Stimulated activated CD4-positive, alpha-beta T cell treated with anti-CD3 and anti-CD28 coated beads, Interleukin-12 subunit alpha, Interleukin-12 subunit beta, amount 100 ng/mL, for 24 hours (primary cell): ENCODE measurements around the gene UBE2D4.
A peak's percentile ranks its signal among the peaks of the same experiment; 100 is the strongest.
"Not testable (repeated sequence)": the region's sequence is repeated elsewhere in the genome, so short reads cannot be mapped to it uniquely, and the experiment has no call there.

Experiments used
- DNase-seq, 2 experiments: peaks; one replicate each; pipeline ENCODE4 v3.0.0-alpha.2; 2020; ENCODE audit warnings: low read depth in 2 of 2

The UBE2D4 gene

DNA sequence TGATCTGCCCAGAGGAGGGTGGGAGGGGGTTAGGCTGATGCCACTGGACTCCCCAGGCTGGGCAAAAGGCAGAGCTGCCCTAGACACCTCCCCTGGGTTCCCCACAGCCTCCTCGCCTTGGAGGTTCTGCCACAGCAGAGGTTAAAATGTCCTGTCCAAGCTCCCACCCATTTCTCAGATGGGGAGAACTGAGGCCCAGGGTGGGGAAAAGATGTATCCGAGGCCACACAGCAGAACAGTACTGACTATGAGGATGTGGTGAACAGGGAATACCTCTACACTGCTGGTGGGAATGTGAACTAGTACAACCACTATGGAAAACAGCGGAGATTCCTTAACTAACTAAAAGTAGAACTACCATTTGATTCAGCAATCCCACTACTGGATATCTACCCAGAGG is 40.2 kb downstream of the UBE2D4 start:
- not testable (repeated sequence) for DNase-seq

DNA sequence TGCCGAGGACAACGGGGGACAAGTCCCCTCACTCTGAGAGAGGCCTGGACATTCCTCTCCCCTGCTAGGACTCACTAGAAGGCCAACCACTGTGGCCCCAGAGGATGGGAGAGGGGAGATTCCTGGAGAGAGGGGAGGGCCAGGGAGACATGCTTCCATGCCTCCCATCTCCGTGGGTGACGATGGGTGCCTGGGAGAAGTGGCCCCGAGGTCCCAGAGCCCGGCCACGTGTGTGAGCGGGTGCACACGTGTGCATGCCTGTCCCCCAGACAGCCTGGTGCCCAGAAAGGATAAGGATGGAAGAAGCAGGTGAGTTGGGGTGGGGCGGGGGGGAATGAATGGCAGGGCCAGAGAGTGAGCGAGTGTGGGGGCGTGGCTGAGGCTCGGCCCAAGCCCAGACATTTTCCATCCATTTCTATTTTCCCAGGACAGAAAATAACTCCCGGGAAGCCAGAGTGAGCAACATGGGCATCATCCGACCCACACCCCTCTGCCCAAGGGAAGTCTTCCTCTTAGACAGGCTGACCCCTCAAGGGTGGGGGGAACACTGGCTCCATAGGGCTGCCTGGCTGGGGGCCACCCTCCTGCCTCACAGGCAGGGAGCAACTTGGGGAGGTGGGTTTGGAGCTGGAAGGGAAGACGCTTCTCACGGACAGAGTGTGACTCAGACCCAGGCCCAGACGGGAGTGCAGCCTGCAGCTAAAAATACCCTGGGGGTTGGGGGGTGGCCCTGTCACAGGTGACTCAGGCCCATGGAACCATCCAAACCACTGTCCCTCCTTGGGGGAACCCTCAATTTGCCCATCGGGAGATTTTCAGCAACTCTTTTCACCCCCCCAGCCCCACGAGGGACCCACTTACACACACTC is 42.2 kb downstream of the UBE2D4 start:
- not testable (repeated sequence) for DNase-seq

DNA sequence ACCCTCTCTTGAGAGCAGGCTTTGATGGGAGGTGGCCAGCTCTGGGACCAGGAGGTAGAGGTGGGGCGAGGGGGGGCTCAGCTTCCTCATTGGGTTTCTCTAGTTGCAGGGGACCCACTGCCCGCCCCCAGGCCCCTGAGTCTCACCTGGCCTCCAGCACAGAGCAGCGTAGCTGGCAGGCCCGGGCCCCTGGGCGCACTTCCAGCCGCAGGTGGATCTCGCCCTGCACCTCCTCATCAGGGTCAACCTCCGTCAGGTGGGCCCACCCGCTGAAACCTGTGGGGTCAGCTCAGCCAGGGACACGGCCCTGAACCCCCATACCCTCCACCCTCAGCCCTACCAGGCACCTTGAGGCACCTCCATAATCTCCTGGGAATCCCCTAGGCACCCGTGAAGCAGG is 43.4 kb downstream of the UBE2D4 start:
- not testable (repeated sequence) for DNase-seq

DNA sequence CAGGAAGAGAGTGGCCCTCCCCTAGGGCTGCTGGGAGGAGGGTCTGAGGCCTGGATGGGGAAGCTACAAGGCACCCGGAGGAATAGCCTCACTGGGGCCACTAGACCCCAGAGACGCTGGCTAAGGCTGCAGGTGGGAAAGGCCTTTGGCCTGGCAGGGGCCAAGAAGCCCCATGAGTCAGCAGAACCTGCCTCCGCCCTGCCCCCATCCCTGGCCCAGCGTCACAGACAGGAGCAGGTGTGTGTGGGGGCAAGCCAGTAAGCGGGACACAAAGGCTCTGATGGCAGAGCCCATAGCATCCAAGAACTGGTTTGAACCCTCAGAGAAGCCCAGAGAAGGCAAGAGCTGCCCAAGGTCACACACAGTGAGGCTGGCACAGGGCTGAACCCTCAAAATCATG is 44.5 kb downstream of the UBE2D4 start:
- DNase-seq: not testable (repeated sequence)

DNA sequence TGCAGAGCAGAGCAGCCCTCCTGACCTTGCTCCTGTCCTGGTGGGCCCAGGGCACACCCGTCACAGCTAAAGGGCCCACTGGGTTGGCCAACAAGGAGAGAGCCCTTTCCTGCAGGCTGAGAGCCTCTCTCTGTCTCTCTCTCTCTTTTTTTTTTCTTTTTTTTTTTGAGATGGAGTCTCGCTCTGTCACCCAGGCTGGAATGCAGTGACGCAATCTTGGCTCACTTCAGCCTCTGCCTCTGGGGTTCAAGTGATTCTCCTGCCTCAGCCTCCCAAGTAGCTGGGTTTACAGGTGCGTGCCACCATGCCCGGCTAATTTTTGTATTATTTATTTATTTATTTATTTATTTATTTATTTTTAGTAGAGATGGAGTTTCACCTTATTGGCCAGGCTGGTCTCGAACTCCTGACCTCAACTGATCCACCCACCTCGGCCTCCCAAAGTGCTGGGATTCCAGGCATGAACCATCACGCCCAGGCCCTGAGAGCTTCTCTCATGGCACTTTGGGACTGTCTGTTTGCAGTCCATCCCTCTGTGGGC is 47.9 kb downstream of the UBE2D4 start:
- not testable (repeated sequence) for DNase-seq

DNA sequence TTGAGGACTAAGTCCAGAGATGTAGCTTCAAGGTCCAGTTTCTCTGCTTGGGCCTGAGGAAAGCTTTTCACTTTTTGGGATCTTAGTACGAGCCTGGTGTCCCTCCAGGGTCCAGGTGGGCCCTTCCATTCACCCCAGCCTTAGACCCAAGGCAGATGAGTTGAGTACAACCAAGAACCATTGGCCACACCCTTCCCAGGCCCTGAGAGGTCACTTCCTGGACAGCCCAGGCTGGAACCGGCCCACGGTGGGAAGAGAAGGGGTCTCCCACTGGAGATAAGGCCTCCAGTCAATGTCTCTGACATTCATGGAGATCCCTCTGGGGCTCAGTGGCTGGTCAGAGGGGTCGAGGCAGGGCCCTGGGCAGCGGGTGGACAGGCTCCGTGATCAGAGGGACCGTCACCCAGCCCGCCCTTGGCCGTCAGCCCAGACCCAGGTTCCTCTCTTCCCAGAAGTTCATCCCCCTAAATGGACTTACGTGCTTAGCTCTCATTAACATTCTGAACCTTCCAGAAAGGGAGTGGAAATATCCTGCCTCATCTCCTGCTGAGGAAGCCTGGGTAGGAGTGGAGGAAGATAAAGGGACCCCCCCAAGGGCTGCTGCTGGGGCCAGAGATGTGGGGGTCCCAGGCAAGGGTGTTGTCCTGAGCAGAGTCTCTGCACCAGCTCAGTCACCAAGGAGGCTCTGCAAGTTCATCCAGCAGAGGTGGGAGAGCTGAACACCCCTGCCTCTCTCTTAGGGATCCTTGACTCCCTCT is 48.7 kb downstream of the UBE2D4 start:
- DNase-seq: not testable (repeated sequence)

DNA sequence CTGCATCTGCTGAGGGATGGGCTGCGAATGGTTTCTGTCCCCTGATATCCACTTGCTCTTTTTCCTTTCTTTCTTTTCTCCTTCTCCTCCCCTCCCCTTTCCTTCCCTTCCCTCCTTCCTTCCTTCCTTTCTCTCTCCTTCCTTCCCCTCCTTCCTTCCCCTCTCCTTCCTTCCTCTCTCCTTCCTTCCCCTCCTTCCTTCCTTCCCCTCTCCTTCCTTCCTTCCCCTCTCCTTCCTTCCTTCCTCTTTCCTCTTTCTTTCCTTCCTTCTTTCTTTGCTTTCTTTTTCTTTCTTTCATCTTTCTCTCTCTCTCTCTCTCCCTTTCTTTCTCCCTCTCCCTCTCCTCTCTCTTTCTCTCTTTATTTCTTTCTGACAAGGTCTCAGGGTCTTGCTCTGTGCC is 51.3 kb downstream of the UBE2D4 start:
- no peak for DNase-seq

DNA sequence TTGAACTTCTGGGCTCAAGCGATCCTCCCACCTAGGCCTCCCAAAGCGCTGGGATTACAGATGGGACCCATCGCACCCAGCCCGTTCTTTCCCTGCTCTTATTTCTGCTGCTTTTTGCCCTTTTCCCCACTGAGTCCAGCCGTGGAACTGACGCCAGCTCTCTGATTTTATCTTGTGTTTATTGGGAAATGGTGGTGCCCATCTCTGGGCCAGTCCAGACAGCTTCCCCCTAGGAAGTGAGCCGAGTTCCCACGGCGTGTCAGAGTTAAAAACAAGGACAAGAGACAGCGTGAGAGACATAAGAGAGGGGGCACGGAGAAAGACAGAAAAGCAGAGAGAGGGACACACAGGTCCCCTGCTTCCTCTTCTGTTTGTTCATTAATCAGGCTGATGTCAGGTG is 51.9 kb downstream of the UBE2D4 start:
- not testable (repeated sequence) for DNase-seq

DNA sequence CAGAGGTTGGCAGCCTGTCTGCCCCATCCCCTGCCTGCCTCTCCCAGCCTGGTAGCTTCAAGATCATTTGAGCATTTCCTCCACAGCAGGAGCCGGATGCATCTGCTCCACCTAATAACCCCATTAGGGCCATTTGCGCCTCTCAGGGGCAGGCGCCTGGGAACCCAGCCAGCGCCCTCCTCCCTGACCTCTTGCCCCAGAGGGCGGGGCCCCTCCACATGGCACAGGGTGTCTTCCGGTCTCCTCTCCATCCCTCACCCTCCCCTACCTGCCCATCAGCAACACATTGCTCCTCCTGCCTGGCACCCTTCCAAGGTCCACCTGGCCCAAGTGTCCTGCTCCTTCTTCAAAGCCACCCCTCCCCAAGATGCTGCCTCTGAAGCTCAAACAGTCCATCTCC is 56.6 kb downstream of the UBE2D4 start:
- not testable (repeated sequence) for DNase-seq

DNA sequence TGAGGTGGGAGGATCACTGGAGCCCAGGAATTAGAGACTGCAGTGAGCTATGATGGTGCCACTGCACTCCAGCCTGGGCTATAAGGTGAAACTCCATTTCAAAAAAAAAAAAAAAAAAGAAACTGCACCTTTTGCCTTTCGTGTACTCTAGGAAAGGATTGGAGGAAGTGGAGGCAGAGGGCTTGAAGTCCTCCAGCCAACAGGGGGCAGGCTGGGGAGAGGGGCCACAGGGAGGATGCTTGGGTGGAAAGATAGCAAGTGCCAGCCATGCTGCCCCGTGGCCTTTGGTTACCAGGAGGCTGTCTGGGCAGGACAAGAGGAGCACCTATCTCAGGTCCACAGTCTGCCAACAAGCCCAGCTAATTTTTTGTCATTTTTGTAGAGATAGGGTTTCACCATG is 57.5 kb downstream of the UBE2D4 start:
- DNase-seq: not testable (repeated sequence)

DNA sequence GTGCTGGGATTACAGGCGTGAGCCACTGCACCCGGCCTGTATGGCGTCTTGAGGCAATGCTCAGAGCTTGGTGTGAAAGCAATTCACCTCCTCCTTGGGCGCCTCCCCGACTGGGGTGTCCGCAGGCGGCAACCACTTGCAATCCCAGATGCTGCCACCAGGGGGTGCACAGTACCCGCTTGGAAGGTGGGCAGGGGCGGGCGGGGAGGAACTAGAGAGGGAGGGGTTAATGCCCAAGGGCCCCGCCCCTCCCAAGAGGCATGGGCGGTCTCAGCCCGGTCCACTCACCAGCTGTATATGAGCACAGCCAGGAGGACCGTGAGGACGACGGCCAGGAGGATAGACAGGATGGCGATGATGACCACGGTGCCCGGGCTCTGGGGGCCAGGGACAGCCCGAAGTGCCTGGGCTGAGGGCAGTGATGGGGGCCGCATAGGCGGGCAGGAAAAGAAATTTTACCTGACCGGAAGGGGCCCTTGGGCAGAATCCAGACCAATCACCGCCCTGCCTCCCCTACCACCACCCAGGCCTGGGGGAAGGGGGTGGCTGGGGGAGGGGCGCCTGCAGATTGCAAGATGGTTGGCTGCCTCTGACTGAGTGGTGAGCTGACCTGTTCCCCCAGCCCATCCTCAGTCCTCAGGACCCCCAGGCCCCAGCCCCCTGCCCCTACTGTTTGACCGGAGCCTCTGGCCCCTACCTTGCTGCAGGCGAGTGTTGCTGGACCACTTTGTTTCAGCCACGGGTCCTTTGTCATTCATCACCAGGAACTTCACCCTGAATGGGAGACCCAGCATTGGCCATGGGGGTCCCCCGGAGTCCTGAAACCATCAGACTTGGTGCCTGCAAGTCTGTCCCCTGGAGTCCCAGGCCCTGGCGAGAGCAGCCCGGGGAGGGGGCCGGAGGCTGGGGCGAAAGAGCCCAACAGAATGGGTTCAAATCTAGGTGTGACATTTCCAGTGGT is 59.9 kb downstream of the UBE2D4 start:
- peak; percentile 76 to 87 for DNase-seq

DNA sequence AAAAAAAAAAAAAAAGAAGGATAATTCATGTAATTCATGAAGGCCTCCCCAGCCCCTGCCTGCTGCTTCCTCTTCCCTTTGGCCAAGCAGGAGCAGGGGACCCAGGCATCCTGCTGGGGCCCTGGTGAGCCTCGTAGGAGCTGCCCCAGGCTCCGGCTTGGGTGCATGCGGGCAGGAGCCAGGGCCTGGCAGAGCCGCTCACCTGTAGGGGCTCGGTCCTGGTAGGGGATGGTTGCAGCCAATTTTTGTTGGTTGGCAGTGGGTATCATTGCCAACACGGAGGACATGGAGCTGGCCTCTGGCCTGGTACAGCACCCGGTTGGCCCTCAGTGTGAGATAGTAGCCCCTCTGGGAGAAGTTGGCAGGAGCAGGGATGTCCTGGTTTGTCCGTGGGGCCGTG is 61.2 kb downstream of the UBE2D4 start:
- DNase-seq: not testable (repeated sequence)

DNA sequence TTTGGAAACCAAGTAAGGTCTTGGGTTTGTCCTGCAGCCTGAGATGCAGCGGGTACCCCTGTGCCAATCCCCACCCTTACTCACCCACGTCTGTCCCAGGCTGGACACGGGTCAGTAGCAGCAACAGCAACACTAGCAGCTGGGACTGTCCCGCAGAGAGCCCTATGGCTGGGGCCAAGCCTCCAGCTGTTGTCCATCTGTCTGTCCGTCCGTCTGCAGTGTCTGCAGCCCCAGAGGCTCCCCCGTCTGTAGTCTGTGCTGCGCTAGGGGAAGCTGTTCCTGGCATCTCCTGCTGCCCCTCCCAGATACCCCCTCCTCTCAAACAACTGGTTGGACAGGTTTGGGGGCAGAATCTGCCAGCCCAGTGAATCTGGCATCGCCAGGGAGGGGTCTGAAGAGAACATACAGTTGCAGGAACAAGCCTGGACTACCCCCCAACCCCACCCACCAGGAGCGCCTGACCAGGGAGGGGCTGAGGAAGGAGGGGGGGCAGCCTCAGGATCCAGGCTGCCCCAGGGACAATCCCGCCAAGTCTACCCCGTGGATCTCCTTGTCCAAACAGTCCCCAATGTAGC is 63.9 kb downstream of the UBE2D4 start:
- not testable (repeated sequence) for DNase-seq

DNA sequence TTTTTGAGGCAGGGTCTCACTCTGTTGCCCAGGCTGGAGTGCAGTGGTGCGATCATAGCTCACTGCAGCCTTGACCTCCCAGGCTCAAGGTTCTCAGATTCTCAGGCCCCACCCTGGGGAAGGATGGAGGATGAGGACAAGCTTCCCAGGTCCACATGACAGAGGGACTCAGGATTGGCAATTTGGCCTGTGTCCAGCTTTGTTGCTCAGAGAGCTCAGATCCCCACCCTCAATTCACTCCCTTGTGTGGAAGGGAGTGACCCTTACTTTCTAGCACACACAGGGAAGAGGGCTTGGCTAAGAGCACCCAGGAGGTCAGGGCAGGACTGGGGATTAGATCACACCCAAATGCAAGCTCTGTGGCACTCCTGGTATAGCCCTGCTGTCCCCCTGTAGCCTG is 64.6 kb downstream of the UBE2D4 start:
- not testable (repeated sequence) for DNase-seq

DNA sequence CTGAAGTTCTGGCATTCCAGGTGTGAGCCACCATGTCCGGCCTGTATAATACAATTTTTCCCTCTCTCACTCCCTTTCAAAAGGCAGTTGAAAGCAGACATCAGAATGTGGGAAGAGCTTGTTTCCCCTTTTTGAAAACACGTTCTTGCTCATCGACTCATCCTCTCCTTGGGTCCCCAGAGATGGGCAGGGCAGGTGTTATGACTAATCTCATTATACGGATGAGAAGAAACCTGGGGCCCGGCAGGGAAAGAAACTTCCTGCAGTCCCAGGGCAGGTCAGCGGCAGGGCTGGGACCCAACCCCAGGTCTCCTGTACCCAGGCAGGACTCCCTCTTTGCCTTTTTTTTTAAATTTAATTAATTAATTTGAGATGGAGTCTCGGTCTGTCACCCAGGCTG is 66.7 kb downstream of the UBE2D4 start:
- not testable (repeated sequence) for DNase-seq

DNA sequence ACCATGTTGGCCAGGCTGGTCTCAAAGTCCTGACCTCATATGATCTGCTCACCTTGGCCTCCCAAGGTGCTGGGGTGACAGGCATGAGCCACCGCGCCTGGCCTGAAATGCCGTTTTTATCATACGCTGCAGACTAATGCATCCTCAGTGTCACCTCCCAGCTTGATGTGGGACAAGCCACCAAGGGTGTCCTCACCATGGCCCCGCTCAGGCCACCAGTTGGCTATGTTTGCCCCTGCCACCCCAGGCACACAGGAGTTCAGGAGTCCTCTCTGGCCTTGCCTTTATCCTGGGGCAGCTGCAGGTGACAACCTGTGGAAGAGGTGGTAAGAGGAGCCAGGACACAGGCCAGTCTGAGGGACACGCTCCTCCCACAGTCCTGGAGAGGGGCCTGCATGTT is 68.4 kb downstream of the UBE2D4 start:
- not testable (repeated sequence) for DNase-seq

DNA sequence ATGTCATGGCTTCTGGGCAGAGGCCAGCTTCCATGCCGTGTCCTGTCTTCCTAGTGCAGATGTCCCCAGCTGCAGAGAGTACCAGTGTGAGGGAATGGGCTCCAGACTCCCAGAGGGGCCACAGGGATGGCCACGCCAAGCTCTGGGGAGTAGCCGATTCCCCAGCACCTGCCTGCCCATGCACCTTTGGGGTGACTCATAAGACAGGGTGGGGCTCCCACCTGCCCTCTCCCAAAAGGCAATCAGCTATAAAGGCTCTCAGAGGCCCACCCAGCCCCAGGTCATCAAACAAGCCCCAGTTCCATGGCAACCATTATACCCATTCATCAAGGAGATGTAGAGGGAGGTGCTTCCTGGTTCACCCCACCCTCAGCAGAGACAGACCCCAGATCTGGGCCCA is 71.3 kb downstream of the UBE2D4 start, which contains the start of gene SPDYE1:
TSS of gene SPDYE1 (plus strand) at position 366 of the 400 bp plus-strand sequence. CDS start 2,053 bp downstream, outside the sequence.
- DNase-seq: not testable (repeated sequence)
